Panc1 (cell line): Measurements from ENCODE around the gene GSTA5.
"Not testable (repeated sequence)": the region's sequence is repeated elsewhere in the genome, so short reads cannot be mapped to it uniquely, and the experiment has no call there.

ENCODE experiments used
- POLR2AphosphoS5 ChIP-seq: IDR thresholded peaks from 2 replicates; pipeline ENCODE4 v1.6.1; 2012; ENCODE audit warnings: mild to moderate bottlenecking, low read depth, low read length, moderate library complexity
- SIN3A ChIP-seq: IDR thresholded peaks from 2 replicates; pipeline ENCODE4 v1.6.1; 2012; ENCODE audit warnings: low read depth, mild to moderate bottlenecking, low read length, moderate library complexity, borderline replicate concordance; ENCODE audit not compliant: insufficient read depth
- TF ChIP-seq, protein P1 (sequence below): fragments of 450-650 bp; IDR thresholded peaks from 2 replicates; pipeline ENCODE4 v1.5.1; 2017; ENCODE audit warnings: mild to moderate bottlenecking
- TF ChIP-seq, protein P2 (sequence below), 2 experiments: IDR thresholded peaks; 2 replicates each; pipeline ENCODE4 v1.6.1; 2011 to 2012; ENCODE audit warnings: low read depth in 2 of 2, control low read depth in 1 of 2, low read length in 1 of 2, mild to moderate bottlenecking in 1 of 2, moderate library complexity in 1 of 2; ENCODE audit not compliant: insufficient read depth in 1 of 2

DNA sequence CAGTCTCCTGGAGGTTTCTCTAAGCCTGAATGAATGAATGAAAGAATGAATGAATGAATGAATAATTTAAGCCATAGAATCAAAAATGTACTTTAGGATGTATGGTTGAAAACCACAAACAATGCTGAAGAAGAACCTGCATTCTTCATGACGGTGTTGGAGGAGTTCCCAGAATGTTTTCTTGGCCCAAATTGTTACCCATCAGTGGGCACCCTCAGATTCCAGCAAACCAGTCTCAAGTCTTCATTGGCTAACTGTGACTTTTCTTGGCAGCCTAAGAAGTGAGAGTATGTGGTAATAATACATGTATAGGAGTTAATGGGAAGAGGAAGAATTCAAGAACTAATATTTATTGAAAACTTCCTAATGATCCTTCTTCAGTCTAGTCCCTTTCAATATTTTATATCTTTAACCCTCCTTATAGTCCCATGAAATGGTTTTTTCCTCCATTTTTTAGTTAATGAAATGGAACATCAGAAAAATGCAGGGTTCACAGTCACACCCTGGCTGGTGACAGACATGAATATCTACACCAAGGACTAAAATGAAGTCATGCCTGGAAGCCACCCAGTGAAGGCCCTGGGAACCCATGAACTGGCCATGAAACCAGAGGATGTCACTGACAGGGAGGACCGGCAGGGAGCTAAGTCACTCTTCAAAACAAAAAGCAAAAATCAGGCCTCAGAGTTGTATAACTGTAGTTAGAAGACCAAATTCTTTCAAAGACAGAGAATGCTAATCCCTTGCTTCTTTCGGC lies 29.9 kb upstream of the GSTA5 start:
- not testable (repeated sequence) for TF ChIP-seq POLR2AphosphoS5, SIN3A
- TF ChIP-seq, protein P1, sequence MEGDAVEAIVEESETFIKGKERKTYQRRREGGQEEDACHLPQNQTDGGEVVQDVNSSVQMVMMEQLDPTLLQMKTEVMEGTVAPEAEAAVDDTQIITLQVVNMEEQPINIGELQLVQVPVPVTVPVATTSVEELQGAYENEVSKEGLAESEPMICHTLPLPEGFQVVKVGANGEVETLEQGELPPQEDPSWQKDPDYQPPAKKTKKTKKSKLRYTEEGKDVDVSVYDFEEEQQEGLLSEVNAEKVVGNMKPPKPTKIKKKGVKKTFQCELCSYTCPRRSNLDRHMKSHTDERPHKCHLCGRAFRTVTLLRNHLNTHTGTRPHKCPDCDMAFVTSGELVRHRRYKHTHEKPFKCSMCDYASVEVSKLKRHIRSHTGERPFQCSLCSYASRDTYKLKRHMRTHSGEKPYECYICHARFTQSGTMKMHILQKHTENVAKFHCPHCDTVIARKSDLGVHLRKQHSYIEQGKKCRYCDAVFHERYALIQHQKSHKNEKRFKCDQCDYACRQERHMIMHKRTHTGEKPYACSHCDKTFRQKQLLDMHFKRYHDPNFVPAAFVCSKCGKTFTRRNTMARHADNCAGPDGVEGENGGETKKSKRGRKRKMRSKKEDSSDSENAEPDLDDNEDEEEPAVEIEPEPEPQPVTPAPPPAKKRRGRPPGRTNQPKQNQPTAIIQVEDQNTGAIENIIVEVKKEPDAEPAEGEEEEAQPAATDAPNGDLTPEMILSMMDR = not testable (repeated sequence)
- TF ChIP-seq, protein P2, sequence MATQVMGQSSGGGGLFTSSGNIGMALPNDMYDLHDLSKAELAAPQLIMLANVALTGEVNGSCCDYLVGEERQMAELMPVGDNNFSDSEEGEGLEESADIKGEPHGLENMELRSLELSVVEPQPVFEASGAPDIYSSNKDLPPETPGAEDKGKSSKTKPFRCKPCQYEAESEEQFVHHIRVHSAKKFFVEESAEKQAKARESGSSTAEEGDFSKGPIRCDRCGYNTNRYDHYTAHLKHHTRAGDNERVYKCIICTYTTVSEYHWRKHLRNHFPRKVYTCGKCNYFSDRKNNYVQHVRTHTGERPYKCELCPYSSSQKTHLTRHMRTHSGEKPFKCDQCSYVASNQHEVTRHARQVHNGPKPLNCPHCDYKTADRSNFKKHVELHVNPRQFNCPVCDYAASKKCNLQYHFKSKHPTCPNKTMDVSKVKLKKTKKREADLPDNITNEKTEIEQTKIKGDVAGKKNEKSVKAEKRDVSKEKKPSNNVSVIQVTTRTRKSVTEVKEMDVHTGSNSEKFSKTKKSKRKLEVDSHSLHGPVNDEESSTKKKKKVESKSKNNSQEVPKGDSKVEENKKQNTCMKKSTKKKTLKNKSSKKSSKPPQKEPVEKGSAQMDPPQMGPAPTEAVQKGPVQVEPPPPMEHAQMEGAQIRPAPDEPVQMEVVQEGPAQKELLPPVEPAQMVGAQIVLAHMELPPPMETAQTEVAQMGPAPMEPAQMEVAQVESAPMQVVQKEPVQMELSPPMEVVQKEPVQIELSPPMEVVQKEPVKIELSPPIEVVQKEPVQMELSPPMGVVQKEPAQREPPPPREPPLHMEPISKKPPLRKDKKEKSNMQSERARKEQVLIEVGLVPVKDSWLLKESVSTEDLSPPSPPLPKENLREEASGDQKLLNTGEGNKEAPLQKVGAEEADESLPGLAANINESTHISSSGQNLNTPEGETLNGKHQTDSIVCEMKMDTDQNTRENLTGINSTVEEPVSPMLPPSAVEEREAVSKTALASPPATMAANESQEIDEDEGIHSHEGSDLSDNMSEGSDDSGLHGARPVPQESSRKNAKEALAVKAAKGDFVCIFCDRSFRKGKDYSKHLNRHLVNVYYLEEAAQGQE (IDR thresholded peaks at IDR 0.05; ENCODE audit: insufficient read depth in 1 of 2, low read depth in 2 of 2, low read length in 1 of 2) = not testable (repeated sequence)
